ENCODE data around the gene RNASE11.
"Not testable (repeated sequence)": the region's sequence is repeated elsewhere in the genome, so short reads cannot be mapped to it uniquely, and the experiment has no call there.

- TF ChIP-seq, protein P1, sequence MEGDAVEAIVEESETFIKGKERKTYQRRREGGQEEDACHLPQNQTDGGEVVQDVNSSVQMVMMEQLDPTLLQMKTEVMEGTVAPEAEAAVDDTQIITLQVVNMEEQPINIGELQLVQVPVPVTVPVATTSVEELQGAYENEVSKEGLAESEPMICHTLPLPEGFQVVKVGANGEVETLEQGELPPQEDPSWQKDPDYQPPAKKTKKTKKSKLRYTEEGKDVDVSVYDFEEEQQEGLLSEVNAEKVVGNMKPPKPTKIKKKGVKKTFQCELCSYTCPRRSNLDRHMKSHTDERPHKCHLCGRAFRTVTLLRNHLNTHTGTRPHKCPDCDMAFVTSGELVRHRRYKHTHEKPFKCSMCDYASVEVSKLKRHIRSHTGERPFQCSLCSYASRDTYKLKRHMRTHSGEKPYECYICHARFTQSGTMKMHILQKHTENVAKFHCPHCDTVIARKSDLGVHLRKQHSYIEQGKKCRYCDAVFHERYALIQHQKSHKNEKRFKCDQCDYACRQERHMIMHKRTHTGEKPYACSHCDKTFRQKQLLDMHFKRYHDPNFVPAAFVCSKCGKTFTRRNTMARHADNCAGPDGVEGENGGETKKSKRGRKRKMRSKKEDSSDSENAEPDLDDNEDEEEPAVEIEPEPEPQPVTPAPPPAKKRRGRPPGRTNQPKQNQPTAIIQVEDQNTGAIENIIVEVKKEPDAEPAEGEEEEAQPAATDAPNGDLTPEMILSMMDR (IDR thresholded peaks at IDR 0.05) = not testable (repeated sequence)
- not testable (repeated sequence) for TF ChIP-seq POLR2A (IDR thresholded peaks at IDR 0.05; ENCODE audit: low read depth)
Observed at GRCh38 chr14:20595726-20596125, 7.9 kb upstream of the RNASE11 start.
